ENCODE measurements around the gene CEACAM18.

CEACAM18 gene

GRCh38 chr19:51531349-51532315 is 53.3 kb downstream of the CEACAM18 start, which contains the start of gene SIGLEC6:
Gene SIGLEC6 (minus strand): TSS chr19:51531670. CDS start chr19:51531648, 22 bp downstream.
- DNase-seq (ENCODE audit: low spot score): no peak

DNA sequence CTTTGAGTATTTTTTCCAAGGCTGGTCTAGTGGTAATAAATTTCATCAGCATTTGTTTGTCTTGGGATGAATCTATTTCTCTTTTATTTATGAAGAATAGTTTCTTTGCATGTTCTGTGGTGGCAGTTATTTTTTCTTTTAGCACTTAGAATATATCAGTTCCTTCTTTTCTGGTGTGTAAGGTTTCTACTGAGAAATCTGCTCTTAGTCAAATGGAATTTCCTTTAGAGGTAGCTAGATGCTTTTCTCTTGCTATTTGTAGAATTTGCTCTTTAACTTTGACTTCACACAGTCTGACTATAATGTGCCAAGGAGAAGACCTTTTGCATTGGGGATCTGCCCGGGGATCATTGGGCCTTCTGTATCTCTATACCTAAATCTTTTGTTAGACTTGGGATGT is 57.2 kb downstream of the CEACAM18 start:
- no peak for DNase-seq (ENCODE audit: low spot score)

DNA sequence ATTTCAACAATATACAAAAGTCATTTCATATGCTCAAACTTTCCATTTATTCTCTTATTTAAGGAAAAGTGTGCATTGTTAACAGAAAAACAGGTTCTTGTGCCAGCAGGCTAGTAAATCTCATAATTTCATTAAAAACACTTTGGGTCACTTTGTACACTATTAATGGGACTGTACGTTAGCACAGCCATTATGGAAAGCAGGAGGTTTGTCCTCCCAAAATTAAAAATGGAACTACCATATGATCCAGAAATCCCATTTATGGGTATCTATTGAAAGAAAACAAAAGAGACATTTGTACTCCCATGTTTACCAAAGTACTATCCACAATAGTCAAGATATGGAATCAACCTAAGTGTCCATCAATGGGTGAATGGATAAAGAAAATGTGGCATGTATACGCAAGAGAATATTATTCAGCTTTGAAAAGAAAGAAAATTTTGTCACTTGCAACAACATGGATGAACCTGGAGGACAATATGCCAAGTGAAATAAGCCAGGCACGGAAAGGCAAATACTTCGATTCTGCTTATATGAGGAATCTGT is 61.6 kb downstream of the CEACAM18 start:
- no peak for DNase-seq (ENCODE audit: low spot score)

Measured in COLO829 (cell line).